ENCODE measurements around the gene ASIC3.
A peak's percentile ranks its signal among the peaks of the same experiment; 100 is the strongest.

Gene ASIC3

GRCh38 chr7:151012911-151013347, 35.4 kb upstream of the ASIC3 start:
- Histone ChIP-seq H3K4me3 (no peak overlapping the region), H3K27ac (peak overlapping the region in 2 of 21 experiments; percentile 7 to 77)

DNA sequence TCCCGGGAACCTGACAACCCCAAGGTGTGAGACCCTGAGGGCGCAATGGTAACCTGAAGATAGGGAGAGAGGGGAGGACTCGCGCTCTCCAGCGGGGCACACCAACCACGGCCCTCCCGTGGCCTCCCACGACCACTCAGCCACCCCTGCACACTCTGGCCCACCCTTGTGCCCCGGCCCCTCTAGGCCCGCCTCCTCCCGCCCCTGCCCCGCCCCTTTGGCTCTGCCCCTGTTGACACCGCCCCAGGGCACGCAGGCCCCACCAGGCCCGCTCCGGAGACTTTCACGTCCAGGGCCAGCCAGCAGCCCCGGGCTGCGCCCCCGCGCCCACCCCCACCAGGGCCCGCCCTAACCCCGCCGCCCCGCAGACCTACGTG, 35.0 kb upstream of the ASIC3 start:
- Histone ChIP-seq H3K4me3 (peak overlapping the region in 6 of 7 experiments; percentile 12 to 35 (median 20)), H3K27ac (peak overlapping the region in 4 of 21 experiments; percentile 7 to 77 (median 57))

GRCh38 chr7:151013733-151014497, 34.4 kb upstream of the ASIC3 start:
- Histone ChIP-seq H3K27ac (peak overlapping the region in 14 of 21 experiments; percentile 1 to 83 (median 60)), H3K4me3 (peak overlapping the region; percentile 12 to 35 (median 21))

GRCh38 chr7:151014950-151015349, 33.4 kb upstream of the ASIC3 start:
- Histone ChIP-seq H3K27ac (peak overlapping the region in 4 of 21 experiments; percentile 6 to 83 (median 22)), H3K4me3 (no peak overlapping the region)

DNA sequence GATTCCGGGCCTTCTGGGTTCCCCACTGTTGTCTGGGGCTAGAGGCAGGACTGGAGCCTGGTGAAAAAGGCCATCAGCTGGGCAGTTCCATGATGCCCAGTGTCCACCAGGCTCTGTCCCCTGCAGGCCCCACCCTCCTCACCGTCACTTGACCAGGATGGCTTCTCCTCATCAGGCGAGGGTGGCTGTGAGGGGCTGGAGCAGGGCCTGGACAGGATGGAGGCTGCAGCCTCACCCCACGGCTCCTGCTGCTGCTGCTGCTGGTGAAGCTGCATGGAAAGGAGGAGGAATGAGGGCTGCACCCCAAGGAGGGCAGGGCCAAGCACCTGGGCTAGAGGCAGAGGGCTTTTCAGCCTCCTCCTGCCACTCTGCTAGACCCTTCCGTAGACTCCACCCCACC, 32.4 kb upstream of the ASIC3 start:
- Histone ChIP-seq H3K4me3 (no peak overlapping the region), H3K27ac (no peak overlapping the region)

DNA sequence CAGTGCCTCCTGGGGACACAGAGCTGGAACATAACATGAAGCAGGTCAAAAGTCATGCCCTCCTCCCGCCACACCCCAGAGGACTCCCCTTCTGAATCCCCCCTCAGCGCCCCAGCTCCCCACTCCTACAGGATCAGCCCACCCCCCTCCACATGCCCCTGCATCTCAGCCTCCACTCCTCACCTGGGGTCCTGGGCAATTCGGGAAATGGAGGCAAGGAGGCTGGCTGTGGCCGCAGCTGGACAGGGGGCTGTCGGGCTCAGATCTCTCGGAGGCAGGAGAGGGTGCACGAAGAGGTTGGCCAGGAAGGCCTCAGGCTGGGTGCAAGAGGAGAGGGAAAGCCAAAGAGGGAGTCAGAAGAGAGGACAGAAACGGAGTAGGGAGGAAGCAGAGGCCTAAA, 31.8 kb upstream of the ASIC3 start:
- no peak overlapping the region for H3K27ac ChIP-seq

DNA sequence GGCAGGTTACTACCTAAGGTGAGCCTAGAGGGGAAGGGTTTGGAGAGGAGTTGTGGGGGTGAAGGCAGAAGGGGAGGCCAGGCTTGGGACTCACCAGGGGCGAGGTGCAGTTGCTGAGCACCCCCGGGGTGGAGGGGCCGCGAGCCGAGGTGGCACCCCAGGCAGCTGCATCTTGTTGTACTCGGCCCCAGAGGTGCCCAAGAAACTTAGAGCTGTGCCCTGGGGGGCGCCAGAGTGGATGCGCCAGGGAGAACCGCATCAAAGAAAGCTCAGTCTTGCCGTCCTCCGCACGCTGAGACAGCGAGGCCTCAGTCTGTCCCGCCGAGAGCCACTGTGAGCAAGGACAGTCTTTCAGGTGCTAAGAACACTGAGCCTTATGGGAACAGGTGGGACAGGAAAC, 31.4 kb upstream of the ASIC3 start:
- no peak overlapping the region for H3K27ac ChIP-seq
- H3K4me3 ChIP-seq, result no peak overlapping the region

More for the DNA sequence above, 31.8 kb upstream of the ASIC3 start:
- H3K4me3 ChIP-seq, result no peak overlapping the region

GRCh38 chr7:151017370-151017952, 30.9 kb upstream of the ASIC3 start:
- Histone ChIP-seq H3K4me3 (peak overlapping the region in 2 of 7 experiments; percentile 14 to 19), H3K27ac (peak overlapping the region in 1 of 21 experiments; percentile 1)

DNA sequence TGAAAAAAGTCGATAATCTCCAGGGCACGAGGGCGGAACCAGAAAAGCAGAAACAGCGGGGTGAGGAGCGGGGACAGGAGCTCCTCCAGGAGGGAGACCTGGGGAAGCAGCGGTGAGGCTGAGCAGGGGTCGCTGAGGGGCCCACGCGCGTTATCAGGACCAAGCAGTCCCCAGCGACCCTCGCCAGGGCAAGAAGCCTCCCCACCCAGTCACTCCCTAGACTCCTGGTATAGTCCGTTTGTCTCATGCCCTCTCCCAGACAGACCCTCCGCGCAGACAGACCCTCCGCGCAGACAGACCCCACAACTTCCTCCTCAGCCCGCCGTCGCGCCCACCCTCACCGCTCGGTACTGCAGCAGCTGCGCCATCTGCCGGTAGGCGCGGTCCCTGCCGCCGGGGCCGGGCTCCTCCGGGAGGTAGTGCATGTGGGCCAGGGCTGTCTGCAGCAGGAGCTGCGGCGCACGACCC, 30.3 kb upstream of the ASIC3 start:
- Histone ChIP-seq H3K27ac (peak overlapping the region in 1 of 21 experiments; percentile 1), H3K4me3 (peak overlapping the region in 5 of 7 experiments; percentile 0 to 29 (median 14))

- H3K27ac ChIP-seq, result no peak overlapping the region
- H3K4me3 ChIP-seq, result peak overlapping the region; percentile 8 to 29 (median 14)
These were observed 29.8 kb upstream of the ASIC3 start for GRCh38 chr7:151018421-151019129.

- Histone ChIP-seq H3K27ac (no peak overlapping the region), H3K4me3 (peak overlapping the region in 5 of 7 experiments; percentile 13 to 29 (median 16))
These were observed 29.2 kb upstream of the ASIC3 start for GRCh38 chr7:151019130-151019447.

GRCh38 chr7:151020231-151020630, 28.1 kb upstream of the ASIC3 start:
- H3K4me3 ChIP-seq, result no peak overlapping the region
- H3K27ac ChIP-seq, result no peak overlapping the region

DNA sequence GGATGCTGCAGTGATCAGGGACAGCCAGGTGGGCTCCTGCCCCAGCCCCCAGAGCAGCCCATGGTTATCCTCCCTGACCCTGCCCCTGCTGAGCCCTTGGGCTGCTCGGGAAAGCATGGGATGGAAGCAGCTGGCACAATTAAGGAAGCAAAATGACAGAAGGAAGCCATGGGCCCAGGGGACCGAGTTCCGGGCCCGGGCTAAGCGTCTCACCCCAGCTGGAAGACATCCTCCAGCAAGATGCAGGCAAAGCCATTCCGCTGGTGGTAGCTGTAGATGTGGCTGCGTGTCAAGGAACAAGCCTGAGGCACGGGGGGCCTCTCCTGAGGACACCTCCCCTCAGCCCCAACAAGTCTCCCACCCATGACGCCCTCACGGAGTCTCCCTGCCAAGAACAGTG, 25.1 kb upstream of the ASIC3 start:
- Histone ChIP-seq H3K27ac (no peak overlapping the region), H3K4me3 (no peak overlapping the region)

DNA sequence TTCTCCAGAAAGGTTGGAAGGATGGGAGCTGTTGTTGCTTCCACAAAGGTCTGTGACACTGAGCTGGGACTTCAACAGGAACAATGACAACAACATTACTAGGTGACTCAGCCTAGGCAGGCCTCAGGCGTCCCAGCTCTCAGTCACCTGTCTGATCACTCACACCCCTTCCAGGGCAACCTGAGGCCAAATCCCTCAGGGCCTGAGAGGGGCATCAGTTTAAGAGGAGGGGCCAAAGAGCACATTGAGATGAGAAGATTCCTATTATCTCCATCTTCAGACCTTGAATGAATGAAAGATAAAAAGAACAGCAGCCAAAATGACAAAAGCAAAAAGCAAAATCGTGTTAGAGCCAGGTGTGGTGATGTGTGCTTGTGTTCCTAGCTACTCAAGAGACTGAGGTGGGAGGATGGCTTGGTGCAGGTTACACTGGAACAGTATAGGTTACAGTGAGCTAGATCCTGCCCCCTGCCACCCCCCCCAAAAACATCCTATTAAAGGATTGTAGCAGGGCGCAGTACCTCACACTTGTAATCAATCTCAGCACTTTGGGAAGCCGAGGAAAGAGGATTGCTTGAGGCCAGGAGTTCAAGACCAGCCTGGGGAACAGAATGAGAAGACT, 23.8 kb upstream of the ASIC3 start, which contains the start of gene ATG9B:
TSS of gene ATG9B (minus strand) at position 60 of the 622 bp plus-strand sequence. CDS start 71 bp downstream, outside the sequence.
- Histone ChIP-seq H3K4me3 (no peak within 1 kb of the TSS), H3K27ac (peak within 1 kb of the TSS in 1 of 21 experiments; percentile 46)

DNA sequence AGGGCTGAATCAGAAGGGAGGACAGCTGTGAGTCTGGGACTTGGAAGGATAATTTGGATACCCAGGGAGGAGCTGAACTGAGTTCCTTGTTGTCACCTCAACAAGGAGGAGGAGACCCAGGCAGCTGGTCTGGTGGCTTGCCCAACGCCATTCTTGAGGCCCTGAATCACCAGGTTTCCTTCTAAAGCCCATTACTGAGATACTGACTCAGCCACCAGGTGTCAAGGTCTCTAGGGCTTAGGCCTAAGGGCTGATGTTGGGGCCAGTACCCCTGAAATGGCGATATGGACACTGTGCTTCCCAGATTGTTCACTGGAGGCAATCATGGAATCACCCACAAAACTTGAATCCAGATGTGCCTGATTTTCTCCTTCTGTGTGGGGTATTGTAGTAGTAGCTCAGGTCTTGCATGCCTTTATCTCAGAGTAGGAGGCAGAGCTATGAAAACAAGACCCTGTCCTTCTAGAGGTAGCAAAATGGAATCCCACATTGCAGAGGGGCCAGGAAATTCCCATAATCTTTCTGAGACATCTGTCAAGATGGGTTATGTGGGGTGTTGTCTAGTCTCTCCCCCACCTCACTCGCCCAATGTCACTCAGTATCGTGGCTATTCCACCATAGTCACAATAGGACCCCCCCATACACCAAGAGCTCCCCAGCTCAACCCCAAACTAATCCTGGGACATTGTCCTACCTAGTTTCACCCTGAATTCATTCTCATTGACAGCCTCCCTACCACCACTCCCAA, 22.2 kb upstream of the ASIC3 start:
- H3K27ac ChIP-seq, result peak overlapping the region in 1 of 21 experiments; percentile 9
- H3K4me3 ChIP-seq, result no peak overlapping the region

DNA sequence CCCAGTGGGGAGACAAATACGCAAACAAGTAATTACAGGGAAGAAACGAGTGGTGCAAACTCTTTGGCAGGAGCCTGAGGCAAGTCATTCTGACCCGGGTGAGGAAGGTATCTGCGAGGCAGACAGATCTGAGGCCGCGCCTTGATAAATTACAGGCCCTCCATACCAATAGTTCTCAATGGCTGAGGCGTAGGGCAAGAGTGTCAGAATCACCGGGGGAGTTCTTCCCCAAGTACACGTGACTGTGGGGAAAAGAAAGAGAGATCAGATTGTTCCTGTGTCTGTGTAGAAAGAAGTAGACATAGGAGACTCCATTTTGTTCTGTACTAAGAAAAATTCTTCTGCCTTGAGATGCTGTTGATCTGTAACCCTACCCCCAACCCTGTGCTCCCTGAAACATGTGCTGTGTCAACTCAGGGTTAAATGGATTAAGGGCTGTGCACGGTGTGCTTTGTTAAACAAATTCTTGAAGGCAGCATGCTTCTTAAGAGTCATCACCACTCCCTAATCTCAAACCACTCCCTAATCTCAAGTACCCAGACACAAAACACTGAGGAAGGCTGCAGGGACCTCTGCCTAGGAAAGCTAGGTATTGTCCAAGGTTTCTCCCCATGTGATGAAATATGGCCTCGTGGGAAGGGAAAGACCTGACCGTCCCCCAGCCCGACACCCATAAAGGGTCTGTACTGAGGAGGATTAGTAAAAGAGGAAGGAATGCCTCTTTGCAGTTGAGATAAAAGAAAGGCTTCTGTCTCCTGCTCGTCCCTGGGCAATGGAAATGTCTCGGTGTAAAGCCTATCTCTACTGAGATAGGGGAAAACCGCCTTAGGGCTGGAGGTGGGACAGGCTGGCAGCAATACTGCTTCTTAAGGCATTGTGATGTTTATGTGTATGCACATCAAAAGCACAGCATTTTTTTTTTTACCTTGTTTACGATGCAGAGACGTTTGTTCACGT, 21.3 kb upstream of the ASIC3 start:
- Histone ChIP-seq H3K27ac (peak overlapping the region in 17 of 21 experiments; percentile 57 to 90 (median 81)), H3K4me3 (peak overlapping the region in 2 of 7 experiments; percentile 67 to 80)

DNA sequence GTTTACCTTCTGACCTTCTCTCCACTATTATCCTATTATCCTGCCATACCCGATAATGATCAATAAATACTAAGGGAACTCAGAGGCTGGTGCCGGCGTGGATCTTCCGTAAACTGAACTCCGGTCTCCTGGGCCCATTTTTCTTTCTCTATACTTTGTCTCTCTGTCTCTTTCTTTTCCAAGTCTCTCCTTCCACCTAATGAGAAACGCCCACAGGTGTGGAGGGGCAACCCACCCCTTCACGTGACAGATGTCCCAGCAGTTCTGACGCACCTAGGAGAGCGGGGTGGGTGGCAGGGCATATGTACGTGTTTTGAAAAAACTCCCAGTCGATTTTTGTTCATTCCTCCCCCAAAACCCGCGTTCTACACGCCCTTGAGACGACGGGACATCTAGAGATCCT, 20.6 kb upstream of the ASIC3 start:
- Histone ChIP-seq H3K4me3 (peak overlapping the region; percentile 53 to 80 (median 62)), H3K27ac (peak overlapping the region in 20 of 21 experiments; percentile 50 to 90 (median 76))
